Daoy (cell line): ENCODE data around the gene SYPL2. TPM values are rescaled to one million over a fixed set of nuclear protein-coding genes. Genes with fewer than 3 reads are reported as not detected.

ENCODE experiments used
- DNase-seq: peaks from one replicate; pipeline ENCODE4 v3.0.0-alpha.2; 2015; ENCODE audit warnings: low read depth
- total RNA-seq: library from RNA; depleted of rRNA; stranded (reverse); fragments of >200 nt; shearing (Covaris generic); gene quantifications from 2 replicates; pipeline ENCODE4 v1.2.3, GENCODE V29; 2014

Gene SYPL2
- total RNA-seq, 1 experiment from 2014 or later, result 4.3 TPM

- no peak for DNase-seq
Observed at GRCh38 chr1:109491372-109491771, 25.0 kb downstream of the SYPL2 start.

DNA sequence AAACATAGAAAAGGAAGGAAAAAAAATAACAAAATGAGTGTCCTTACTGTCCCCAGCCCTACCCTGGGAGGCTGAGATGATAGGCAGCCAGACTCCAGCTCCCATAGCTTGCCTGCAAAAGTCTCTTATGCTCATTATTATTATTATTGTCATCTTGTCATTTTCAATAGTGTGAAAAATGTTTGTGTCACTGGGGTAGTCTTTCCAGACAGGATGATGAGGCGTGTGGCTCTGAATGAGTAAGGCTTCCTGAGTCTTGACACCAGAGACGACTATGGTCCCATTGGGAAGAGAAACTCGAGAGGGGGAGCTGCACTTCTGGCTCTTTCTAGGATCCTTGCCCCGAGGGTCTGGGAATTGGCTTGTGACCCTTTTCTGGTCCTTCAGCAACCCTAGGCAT, 26.4 kb downstream of the SYPL2 start:
- no peak for DNase-seq

DNA sequence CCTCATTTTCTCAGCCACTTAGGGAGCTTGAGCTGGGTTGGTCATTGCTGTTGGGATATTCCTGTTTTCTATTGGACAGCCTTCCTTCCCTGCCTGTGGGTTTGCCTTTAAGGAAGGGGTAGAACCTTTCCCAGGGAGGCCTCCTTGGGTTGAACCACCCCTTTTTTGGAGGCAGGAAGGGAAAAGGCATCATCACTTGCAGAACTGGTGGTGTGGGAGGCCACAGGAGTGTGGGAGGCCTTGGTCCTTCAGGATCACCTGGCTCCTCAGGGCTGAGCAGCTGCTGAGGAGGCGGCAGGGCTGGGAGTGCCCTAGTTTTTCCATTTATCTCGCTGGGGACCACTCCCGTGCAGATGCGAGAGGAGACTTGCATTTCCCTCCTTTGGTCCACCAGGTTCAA, 26.9 kb downstream of the SYPL2 start:
- DNase-seq, result no peak

- DNase-seq, result peak; percentile 95
Observed at GRCh38 chr1:109493805-109494539, 27.6 kb downstream of the SYPL2 start, which contains the start of gene CYB561D1. Gene CYB561D1 (plus strand): TSS chr1:109494094. CDS start chr1:109494140, 46 bp downstream.

- no peak for DNase-seq
Observed at GRCh38 chr1:109495738-109496137, 29.4 kb downstream of the SYPL2 start.

- no peak for DNase-seq
Observed at GRCh38 chr1:109497449-109498160, 31.3 kb downstream of the SYPL2 start.

DNA sequence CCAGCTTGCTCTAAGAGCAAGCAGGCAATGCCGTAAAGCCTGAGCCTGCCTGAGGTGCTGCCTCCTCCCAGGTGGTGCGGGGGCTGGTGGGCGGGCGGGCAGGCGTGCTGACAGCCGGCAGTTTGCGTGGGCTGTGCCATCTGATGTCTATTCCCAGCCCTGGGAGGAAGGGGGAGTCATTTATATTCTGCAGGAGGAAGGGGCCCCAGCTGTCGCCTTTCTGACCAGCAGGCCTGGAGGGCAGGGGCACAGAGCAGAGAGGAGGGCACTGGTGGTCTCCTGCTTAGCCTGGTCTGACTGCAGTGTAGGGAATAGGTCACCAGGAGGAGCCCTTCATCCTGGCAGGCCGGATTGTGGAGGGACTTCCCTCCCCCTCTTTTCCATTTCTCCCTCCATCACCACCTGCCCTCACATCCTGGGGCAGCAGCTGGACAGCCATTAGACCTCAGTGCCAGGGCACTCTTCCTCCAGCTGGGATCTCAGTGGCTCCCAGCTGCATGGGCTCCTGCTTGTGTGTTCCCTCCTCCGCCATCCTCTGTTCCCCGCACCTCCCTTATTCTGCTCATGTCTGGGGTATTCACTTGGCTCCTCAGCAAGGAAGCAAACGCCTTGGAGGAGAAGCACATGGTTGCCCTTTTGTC, 31.9 kb downstream of the SYPL2 start:
- peak; percentile 47 for DNase-seq

GRCh38 chr1:109499081-109499480, 32.7 kb downstream of the SYPL2 start:
- DNase-seq, result no peak

GRCh38 chr1:109499661-109500536, 33.6 kb downstream of the SYPL2 start:
- DNase-seq, result peak; percentile 53

DNA sequence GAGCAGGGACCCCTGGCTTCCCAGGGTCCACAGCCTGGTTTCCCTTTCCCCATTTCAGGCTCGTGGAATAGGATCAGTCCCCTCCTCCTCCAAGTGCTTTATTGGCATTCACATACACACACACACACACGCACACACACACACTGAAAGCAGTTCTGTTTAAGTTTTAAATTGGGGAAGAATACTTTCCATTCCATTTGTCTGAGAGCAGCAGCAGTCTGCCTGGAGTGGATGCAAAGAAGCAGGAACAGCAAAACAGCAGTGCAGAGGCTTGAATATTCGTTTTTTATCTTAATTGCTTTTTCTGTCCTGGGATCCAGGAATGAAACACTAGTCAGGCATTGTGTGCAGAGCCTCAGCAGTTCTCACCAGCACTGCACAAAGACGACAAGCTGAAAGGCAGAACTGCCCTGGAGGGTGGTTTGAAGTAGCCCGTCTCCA, 34.6 kb downstream of the SYPL2 start:
- DNase-seq, result no peak

DNA sequence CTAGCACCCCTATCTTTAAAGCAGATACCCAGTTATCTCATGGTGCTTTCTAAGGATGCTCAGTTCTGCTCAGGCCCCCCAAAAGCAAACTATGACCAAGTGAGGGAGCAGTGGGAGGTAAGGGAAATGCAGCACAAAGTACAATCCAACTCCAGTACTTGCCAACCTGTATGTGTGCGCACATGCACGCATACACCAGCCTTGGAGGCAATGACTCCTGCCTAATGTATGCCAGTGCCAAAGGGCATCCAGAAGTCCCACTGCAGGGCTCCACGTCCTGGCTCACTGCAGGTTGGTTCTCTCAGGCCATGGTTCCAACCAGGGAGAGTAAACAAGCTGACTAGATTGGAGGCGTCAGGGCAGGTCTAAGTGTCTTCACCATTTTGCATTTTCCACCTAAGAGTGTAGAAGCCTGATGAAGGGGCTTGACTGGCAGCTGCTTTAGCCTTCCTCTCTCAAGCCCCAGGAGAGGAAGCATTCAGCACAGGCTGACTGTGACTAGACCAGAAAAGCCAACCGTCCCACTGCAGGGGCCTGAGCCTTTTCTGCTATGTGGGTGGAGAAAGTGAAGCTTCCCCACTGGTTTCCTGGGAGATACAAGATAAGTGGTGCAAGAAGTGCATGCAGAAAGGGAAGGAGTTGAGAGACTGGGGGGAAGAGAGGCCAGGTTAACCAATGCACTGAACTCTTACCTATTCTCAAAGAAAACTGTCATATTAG, 35.5 kb downstream of the SYPL2 start:
- no peak for DNase-seq

- DNase-seq, result no peak
Observed at GRCh38 chr1:109502364-109502851, 36.1 kb downstream of the SYPL2 start.

GRCh38 chr1:109503935-109504334, 37.6 kb downstream of the SYPL2 start:
- DNase-seq, result no peak

- DNase-seq, result no peak
Observed at GRCh38 chr1:109504974-109505373, 38.6 kb downstream of the SYPL2 start.

DNA sequence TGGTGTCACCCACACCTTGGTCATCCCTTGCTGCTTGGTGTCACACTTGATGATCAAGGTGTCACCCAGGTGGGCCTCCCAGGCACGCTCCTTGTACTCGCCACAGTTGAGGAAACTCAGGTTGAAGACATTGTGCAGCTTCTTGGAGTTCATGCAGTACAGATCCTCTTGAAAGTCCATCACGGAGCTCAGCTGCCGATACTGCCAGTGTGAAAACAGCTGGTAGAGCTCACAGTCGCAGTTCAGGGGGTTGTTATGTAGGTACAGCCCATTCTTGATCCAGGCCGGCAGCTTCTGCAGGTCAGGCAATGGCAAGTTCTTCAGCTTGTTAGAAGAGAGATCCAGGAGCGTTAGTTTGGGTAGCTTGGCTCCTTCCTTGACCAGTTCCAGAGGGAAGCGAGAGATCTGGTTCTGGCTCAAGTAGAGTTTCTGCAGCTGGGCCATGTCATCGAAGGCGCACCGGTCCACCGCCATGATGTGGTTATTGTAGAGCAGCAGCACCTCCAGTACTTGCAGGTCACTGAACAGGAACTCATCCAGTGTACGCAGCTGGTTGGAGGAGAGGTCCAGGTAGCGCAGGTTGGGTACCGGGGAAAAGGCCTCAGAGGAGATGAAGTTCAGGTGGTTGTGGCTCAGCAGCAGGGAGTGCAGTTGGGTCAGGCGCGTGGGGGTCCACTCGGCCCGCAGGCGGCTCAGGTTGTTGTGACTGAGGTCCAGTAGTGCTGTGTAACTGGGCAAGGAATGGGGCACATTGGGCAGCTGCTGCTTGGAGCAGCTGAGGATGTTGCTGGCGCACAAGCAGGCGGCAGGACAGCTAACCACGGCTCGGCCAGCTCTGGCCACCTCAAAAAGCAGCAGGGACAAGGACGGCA, 41.9 kb downstream of the SYPL2 start:
- DNase-seq, result no peak

- DNase-seq, result no peak
Observed at GRCh38 chr1:109508873-109509175, 42.5 kb downstream of the SYPL2 start.

DNA sequence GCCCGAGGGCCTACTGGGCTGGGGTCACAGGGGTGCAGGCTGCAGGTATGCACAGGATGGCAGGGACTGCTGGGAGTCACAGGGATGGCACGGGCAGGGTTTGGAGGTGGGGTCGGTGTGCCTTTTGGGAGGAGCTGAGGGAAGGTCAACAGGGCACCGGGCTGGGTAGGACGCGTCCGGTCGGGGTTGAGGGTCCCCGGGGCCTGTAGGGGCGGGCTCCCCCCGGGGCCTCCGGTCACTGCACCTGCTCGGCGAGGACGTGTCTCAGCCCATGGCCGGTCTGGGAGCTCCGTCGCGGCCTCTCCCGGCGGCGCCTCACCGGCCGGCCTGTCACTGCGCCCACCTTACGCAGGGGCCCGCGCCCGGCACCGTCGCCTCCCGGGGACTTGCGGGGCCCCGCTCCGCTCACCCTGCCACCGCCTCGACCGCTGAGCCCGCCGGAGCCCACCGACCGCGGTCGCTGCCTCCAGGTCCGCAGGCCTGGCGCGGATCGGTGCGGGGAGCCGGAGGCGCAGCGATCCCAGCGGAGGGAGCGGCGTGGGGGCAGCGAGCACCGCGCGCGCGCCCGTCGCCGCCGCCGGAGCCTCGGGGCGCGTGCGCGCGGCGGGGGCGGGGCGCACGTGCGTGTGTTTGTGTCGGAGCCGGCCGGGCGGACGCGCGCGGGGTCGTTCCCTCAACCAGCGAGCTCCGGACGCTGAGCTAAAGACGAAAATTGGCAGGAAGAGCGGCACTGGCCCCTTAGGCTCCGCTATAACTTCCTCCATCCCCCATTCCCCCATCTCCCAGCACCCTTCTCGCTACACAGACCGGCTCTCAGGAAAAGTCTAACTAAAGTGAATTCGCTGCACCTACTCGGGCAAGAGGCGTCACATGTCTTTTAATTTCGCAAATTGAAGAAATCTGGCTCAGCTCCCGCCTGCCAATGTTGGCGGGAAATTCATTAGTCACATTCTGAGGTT, 43.1 kb downstream of the SYPL2 start, which contains the start of gene AMIGO1:
TSS of gene AMIGO1 (minus strand) at position 552 of the 959 bp plus-strand sequence. CDS start 815 bp downstream, outside the sequence.
- DNase-seq, result peak; percentile 81

DNA sequence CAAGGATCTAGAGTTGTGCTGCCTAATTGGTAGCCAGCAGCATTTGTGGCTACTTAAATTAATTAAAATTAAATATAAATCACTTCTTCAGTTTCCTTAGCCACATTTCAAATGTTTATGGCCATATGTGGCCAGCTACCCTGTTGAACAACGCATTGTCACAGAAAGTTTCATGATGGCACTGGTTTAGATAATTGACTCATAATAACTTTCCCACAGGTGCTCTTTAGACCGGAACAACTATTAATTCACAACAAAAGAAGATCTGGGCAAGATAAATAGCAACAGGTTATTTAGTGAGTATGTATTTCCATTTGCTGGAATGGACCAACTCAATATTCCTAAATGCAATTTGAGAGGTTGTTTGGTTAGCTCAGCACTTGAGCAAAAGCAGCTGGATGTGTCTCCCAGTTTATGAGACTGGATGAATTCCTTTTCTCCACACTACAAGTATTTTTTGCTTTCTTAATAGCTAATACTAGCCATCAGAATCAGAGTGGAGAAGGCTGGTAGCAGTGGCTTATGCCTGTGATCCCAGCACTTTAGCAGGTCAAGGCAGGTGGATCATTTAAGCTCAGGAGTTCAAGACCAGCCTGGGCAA, 46.9 kb downstream of the SYPL2 start:
- no peak for DNase-seq
